ENCODE measurements around the gene CST3. TPM values are rescaled to one million over a fixed set of nuclear protein-coding genes. Genes with fewer than 3 reads are reported as not detected.
A peak's percentile ranks its signal among the peaks of the same experiment; 100 is the strongest.

Gene CST3
- total RNA-seq, 4 donors from 2014 or later: 1,253 to 2,184 (median 1,709) TPM

GRCh38 chr20:23658989-23659609 lies 21.3 kb upstream of the CST3 start:
- intact Hi-C loops (cut with DNase I): no loop called here
- peaks cover 10 to 33% (median 29%) of the 10 kb centered on the region in 4 donors for H3K4me1 ChIP-seq
- H3K4me3 ChIP-seq: no peak overlapping the region
- no peak for TF ChIP-seq POLR2AphosphoS5 (IDR thresholded peaks at IDR 0.05)
- no peak for TF ChIP-seq POLR2A (IDR thresholded peaks at IDR 0.05; ENCODE audit: low read depth)
- TF ChIP-seq CTCF (IDR thresholded peaks at IDR 0.05): no peak
- TF ChIP-seq EP300 (IDR thresholded peaks at IDR 0.05): no peak
- peaks cover 0 to 8% (median 0%) of the 10 kb centered on the region in 4 donors for H3K27me3 ChIP-seq
- H3K9me3 ChIP-seq: no peaks in the 10 kb centered on the region
- no peak overlapping the region for H3K27ac ChIP-seq (replicated peaks in 1 of 4)
- WGBS: 94% methylated on average over 8 of the region's 8 CpGs
- DNase-seq (ENCODE audit: extremely low spot score): peak; percentile 62
- H3K36me3 ChIP-seq: no peaks in the 10 kb centered on the region

GRCh38 chr20:23658336-23658735 lies 20.6 kb upstream of the CST3 start:
- H3K36me3 ChIP-seq: no peaks in the 10 kb centered on the region
- H3K27me3 ChIP-seq: peaks cover 0 to 12% (median 0%) of the 10 kb centered on the region in 4 donors
- H3K4me3 ChIP-seq: no peak overlapping the region
- no peaks in the 10 kb centered on the region for H3K9me3 ChIP-seq
- peak; percentile 72 for DNase-seq (ENCODE audit: extremely low spot score)
- no peak overlapping the region for H3K27ac ChIP-seq (replicated peaks in 1 of 4)
- intact Hi-C loops (cut with DNase I): no loop called here
- TF ChIP-seq EP300 (IDR thresholded peaks at IDR 0.05) (no peak), POLR2A (IDR thresholded peaks at IDR 0.05; ENCODE audit: low read depth) (no peak), POLR2AphosphoS5 (IDR thresholded peaks at IDR 0.05) (no peak), CTCF (IDR thresholded peaks at IDR 0.05) (no peak)
- H3K4me1 ChIP-seq: peaks cover 16 to 40% (median 36%) of the 10 kb centered on the region in 4 donors
- WGBS: 69% methylated on average over 2 of the region's 2 CpGs

GRCh38 chr20:23657202-23657601 lies 19.4 kb upstream of the CST3 start:
- Histone ChIP-seq H3K4me1 (peaks cover 19 to 49% (median 40%) of the 10 kb centered on the region in 4 donors), H3K27me3 (peaks cover 0 to 15% (median 0%) of the 10 kb centered on the region in 4 donors), H3K9me3 (no peaks in the 10 kb centered on the region), H3K36me3 (no peaks in the 10 kb centered on the region), H3K27ac (replicated peaks in 1 of 4) (no peak overlapping the region), H3K4me3 (no peak overlapping the region)
- 83% methylated on average over 7 of the region's 8 CpGs for WGBS
- intact Hi-C loops (cut with DNase I): no loop called here
- peak; percentile 21 for DNase-seq (ENCODE audit: extremely low spot score)
- TF ChIP-seq POLR2AphosphoS5 (IDR thresholded peaks at IDR 0.05): no peak
- no peak for TF ChIP-seq CTCF (IDR thresholded peaks at IDR 0.05)
- TF ChIP-seq EP300 (IDR thresholded peaks at IDR 0.05): no peak
- TF ChIP-seq POLR2A (IDR thresholded peaks at IDR 0.05; ENCODE audit: low read depth): no peak

- peak; percentile 87 for DNase-seq (ENCODE audit: extremely low spot score)
- peaks cover 0 to 15% (median 0%) of the 10 kb centered on the region in 4 donors for H3K27me3 ChIP-seq
- H3K9me3 ChIP-seq: no peaks in the 10 kb centered on the region
- H3K4me1 ChIP-seq: peaks cover 19 to 49% (median 40%) of the 10 kb centered on the region in 4 donors
- H3K36me3 ChIP-seq: no peaks in the 10 kb centered on the region
- 57% methylated on average over 8 of the region's 10 CpGs for WGBS
- intact Hi-C loops (cut with DNase I): no loop called here
- H3K4me3 ChIP-seq: peak overlapping the region in 2 of 4 donors; percentile 16 to 23
- H3K27ac ChIP-seq (replicated peaks in 1 of 4): peak overlapping the region; percentile 60 to 77 (median 70)
- TF ChIP-seq EP300 (IDR thresholded peaks at IDR 0.05) (no peak), POLR2A (IDR thresholded peaks at IDR 0.05; ENCODE audit: low read depth) (no peak), CTCF (IDR thresholded peaks at IDR 0.05) (no peak), POLR2AphosphoS5 (IDR thresholded peaks at IDR 0.05) (no peak)
Measured at GRCh38 chr20:23656372-23656771, 18.6 kb upstream of the CST3 start.
